Activated CD4-positive, CD25-positive, alpha-beta regulatory T cell treated with anti-CD3 and anti-CD28 coated beads, Interleukin-2, amount 50 U/mL, for 24 hours (primary cell): ENCODE data around the gene CDC20.
A peak's percentile ranks its signal among the peaks of the same experiment; 100 is the strongest.
"Not testable (repeated sequence)": the region's sequence is repeated elsewhere in the genome, so short reads cannot be mapped to it uniquely, and the experiment has no call there.

ENCODE experiments used
- ATAC-seq, 2 donors: fragments of 150-1000 bp; cut with Tn5 transposase; one replicate each; pipeline ENCODE4 v1.10.0; 2021; ENCODE audit warnings: mild to moderate bottlenecking in 1 of 2, moderate library complexity in 1 of 2

The CDC20 gene

GRCh38 chr1:43383449-43383848, 24.7 kb downstream of the CDC20 start:
- no peak for ATAC-seq

DNA sequence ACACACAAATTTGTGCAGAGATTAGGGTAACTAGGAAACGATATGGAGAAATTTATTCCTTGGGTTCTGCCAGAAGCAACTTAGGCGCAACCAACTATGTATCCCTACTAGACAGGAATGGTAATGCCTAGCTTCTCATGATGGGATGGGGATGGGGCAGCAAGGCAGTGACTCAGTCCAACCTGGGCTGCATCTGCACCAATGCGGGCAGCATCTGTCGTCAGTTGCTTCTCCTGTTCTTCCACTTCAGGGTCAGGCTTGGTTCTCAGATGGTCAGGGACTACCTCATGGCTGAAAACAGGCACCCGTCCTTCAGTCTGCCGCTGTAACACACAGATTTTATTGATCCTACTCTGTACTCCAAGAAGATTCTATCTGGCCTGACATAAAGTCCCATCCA, 27.9 kb downstream of the CDC20 start:
- ATAC-seq = no peak

- ATAC-seq = no peak
Observed at GRCh38 chr1:43387976-43388599, 29.3 kb downstream of the CDC20 start.

DNA sequence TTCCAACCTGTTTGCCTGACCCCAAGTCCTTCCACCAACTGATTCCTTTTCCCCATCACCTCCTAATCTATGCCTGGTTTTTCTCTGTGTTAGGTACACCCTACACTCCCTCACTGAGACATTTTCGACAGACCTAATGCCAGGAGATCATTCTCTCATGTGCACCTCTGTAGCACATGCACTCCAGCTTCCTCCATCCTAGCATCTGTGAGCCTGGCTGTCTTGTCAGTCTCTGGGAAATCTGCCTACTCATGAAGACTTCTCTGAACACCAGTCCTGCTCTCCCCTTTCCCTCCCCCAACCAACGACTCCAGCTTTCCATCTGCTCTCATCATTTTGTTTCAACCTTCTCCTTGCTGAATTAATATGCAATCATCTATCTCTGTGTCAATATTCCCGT, 29.8 kb downstream of the CDC20 start:
- no peak for ATAC-seq

DNA sequence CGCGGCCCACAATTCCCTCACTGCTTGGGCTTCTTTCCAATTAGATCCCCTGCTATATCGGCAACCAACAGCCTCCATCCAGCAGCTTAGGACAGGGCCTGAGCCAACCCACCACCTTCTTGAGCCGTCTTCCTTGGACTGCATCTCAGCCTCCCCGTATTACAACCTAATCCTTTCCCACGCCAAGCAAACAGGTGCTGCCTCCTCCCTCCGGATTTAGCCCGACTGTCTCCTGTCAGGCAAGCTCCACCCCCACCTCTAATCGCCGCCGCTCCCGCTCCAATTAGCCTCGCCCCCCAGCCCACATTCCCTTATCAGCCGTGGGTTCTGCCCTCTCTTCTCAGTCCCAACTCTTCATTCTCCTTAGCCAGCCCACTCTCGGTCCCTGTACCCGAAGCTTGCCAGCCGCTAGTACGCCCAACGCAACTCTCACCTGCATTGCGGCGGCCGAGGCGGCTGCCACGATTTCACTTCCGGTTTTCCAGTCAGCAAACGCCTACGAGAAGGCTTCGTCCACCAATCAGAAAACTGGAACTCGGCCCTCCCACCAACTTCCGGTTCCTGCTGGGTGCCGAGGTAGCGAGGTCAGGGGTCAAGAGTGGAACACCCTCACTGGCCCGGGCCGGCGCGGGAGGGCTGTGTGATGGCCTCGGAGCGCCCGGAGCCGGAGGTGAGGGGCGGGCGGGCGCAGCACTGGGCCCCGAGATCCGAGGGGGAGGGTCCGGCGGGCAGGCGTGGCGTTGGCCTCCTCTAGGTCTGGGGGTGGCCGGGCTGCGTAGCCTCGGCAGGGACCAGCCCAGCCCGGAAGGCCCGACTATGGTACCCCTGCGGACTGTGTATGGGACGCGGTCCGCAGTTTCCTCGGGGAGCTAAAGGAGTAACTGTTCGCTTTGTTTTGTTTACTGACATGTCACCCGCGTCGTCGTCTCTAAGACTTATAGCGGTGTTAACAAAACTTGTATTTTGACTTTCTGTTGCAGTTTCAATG, 30.8 kb downstream of the CDC20 start, which contains the start of the genes MED8 and SZT2:
MED8 (minus strand) TSS at position 475 of the 988 bp plus-strand sequence; CDS start at position 439, 36 bp downstream.
SZT2 (plus strand) TSS at position 574 of the 988 bp plus-strand sequence; CDS start at position 644, 70 bp downstream.
- ATAC-seq = peak; percentile 96 to 98

GRCh38 chr1:43392702-43393101, 33.9 kb downstream of the CDC20 start:
- no peak for ATAC-seq

GRCh38 chr1:43395523-43395922, 36.7 kb downstream of the CDC20 start:
- no peak for ATAC-seq

- no peak for ATAC-seq
Observed at GRCh38 chr1:43396059-43396458, 37.3 kb downstream of the CDC20 start.

DNA sequence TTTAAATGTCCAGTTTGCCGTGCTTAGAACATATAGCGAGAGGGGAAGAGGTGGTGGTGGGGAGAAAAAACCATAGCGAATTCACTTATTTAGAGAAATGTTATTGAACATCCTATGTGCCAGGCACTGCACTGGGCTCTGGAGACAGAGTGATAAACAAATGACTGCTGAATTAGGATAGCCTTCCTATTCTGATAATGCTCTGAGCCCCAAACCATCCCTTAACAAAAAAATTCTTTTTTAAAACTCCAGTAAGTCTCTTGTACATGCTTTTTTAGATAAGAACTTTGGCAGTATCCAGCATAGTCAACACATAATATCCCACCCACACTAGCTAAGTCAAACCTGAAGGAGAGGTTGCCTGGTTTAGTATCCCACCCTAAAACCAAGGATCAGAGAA, 39.4 kb downstream of the CDC20 start:
- no peak for ATAC-seq

DNA sequence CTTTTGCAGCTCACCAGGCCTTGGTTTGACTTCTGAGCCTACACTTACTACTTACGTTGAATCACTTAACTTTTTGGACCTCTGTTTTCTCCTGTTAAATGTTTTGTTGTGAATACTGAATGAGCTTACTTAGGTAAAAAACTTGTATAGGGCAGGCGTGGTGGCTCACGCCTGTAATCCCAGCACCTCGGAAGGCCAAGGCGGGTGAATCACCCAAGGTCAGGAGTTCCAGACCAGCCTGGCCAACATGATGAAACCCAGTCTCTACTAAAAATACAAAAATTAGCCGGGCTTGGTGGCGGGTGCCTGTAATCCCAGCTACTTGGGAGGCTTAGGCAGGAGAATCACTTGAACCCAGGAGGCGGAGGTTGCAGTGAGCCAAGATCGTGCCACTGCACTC, 41.7 kb downstream of the CDC20 start:
- ATAC-seq = not testable (repeated sequence)

DNA sequence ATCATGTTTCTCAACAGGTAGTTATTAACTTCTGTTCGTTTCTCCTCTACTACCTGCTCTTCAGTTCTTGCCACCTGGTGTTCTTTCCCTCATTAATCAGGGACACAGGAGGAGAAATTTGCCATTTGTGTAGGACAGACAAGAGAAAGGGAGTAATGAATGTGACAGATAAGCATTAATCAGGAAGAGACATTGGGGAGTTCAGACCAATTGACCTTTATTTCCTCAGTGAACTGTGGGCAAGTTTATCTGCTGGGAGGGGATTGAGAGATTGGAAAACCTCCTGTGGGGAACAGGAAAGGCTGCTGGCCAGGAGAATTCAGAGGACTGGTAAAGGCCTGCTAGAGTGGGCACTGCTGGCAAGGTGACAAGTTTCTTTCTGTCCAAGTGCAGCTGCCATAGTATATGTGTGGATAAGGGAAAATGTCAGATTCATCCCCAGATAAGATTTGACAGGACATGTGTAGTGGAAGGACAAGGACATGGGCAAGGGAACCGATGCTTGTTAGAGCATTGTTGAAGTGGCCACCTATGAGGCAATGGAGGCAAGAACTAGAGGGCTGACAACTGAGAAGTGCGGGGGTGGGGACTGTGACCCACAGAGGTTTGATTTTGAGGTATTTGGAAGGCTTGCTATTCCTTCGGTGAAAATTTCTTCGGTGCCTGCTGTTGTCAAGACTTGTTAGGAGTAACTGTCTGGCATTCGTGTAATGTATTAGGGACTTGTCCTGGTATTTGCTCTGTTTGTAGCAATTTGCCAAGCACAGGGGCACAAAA, 43.5 kb downstream of the CDC20 start:
- ATAC-seq = no peak

GRCh38 chr1:43404353-43404752, 45.6 kb downstream of the CDC20 start:
- ATAC-seq = no peak

- no peak for ATAC-seq
Observed at GRCh38 chr1:43405219-43405875, 46.6 kb downstream of the CDC20 start.

DNA sequence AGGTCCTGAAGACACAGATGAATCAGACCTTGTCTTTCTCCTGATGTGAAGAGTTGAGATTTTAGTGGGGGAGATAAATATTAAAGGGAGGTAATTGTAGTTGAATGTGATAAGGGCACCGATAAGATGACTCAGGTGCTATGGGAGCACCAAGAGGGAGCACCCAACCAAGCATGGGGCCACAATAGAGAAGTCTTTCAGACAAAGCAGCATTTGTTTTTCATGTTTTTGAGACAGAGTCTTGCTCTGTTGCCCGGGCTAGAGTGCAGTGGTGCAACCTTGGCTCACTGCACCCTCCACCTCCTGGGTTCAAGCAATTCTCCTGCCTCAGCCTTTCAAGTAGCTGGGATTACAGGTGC, 47.1 kb downstream of the CDC20 start:
- no peak for ATAC-seq

GRCh38 chr1:43410571-43410970, 51.8 kb downstream of the CDC20 start:
- no peak for ATAC-seq
